HepG2 (cell line): Measurements from ENCODE around the gene ARMH3.

Experiments used
- E2F5 ChIP-seq: sonication (generic); formaldehyde crosslinking; conservative IDR thresholded peaks from 2 replicates; pipeline ENCODE4 v1.4.0; 2020; ENCODE audit warnings: missing genetic modification reagents
- EP300 ChIP-seq, 3 experiments: sonication (generic) in 1 of 3; formaldehyde crosslinking in 1 of 3; IDR thresholded peaks; 2 replicates each; pipeline versions ENCODE4 v1.5.1 to v1.6.1; 2011 to 2020; ENCODE audit warnings: low read depth in 2 of 3, low read length in 2 of 3, borderline replicate concordance in 1 of 3, improper control_type of control experiment in 1 of 3, mild to moderate bottlenecking in 1 of 3, missing genetic modification reagents in 1 of 3, moderate library complexity in 1 of 3
- HNRNPH1 ChIP-seq: fragments of 200-400 bp; formaldehyde crosslinking; optimal IDR thresholded peaks from 2 replicates; pipeline ENCODE3; 2017; ENCODE audit warnings: mild to moderate bottlenecking, low read depth, low read length
- PHF8 ChIP-seq: sonication (generic); formaldehyde crosslinking; IDR thresholded peaks from 2 replicates; pipeline ENCODE4 v1.5.0; 2020; ENCODE audit warnings: missing genetic modification reagents
- RAD21 ChIP-seq: fragments of 450-650 bp; formaldehyde crosslinking; IDR thresholded peaks from 2 replicates; pipeline ENCODE4 v1.5.0; 2020; ENCODE audit warnings: mild to moderate bottlenecking
- SP1 ChIP-seq, 2 experiments: fragments of 450-650 bp in 1 of 2; sonication (generic) in 1 of 2; formaldehyde crosslinking in 1 of 2; IDR thresholded peaks; 2 replicates each; pipeline versions ENCODE4 v1.4.0 to v1.6.1; 2016 to 2020; ENCODE audit warnings: missing genetic modification reagents in 1 of 2
- XRCC5 ChIP-seq: fragments of 200-400 bp; formaldehyde crosslinking; optimal IDR thresholded peaks from 2 replicates; pipeline ENCODE3; 2017; ENCODE audit warnings: mild to moderate bottlenecking, low read length
- ZBTB2 ChIP-seq: sonication (generic); formaldehyde crosslinking; IDR thresholded peaks from 2 replicates; pipeline ENCODE4 v1.8.0; 2022; ENCODE audit warnings: low read depth, missing genetic modification reagents

GRCh38 chr10:101839416-101840063, 216.4 kb downstream of the ARMH3 start:
- no peak for TF ChIP-seq EP300 (IDR thresholded peaks at IDR 0.05; ENCODE audit: low read depth in 2 of 2, low read length in 2 of 2)
- no peak for TF ChIP-seq EP300 (CRISPR knock-in tag; IDR thresholded peaks at IDR 0.05; ENCODE audit: borderline replicate concordance)
- TF ChIP-seq PHF8 (CRISPR knock-in tag), result no peak
- TF ChIP-seq ZBTB2 (CRISPR knock-in tag), result no peak
- no peak for TF ChIP-seq RAD21 (CRISPR knock-in tag)
- TF ChIP-seq E2F5 (CRISPR knock-in tag), result no peak
- TF ChIP-seq HNRNPH1, result no peak
- no peak for TF ChIP-seq XRCC5
- no peak for TF ChIP-seq SP1 (IDR thresholded peaks at IDR 0.05)
- no peak for TF ChIP-seq SP1 (CRISPR knock-in tag; IDR thresholded peaks at IDR 0.05)
